Measurements from ENCODE around the gene KCNN3.

KCNN3 gene

GRCh38 chr1:154786804-154787570 lies 83.1 kb downstream of the KCNN3 start:
- DNase-seq: no peak

GRCh38 chr1:154784924-154785531 lies 85.1 kb downstream of the KCNN3 start:
- peak; percentile 82 for DNase-seq

GRCh38 chr1:154784416-154784815 lies 85.7 kb downstream of the KCNN3 start:
- DNase-seq: no peak

GRCh38 chr1:154783976-154784375 lies 86.1 kb downstream of the KCNN3 start:
- DNase-seq: no peak

GRCh38 chr1:154780541-154780940 lies 89.5 kb downstream of the KCNN3 start:
- no peak for DNase-seq

DNA sequence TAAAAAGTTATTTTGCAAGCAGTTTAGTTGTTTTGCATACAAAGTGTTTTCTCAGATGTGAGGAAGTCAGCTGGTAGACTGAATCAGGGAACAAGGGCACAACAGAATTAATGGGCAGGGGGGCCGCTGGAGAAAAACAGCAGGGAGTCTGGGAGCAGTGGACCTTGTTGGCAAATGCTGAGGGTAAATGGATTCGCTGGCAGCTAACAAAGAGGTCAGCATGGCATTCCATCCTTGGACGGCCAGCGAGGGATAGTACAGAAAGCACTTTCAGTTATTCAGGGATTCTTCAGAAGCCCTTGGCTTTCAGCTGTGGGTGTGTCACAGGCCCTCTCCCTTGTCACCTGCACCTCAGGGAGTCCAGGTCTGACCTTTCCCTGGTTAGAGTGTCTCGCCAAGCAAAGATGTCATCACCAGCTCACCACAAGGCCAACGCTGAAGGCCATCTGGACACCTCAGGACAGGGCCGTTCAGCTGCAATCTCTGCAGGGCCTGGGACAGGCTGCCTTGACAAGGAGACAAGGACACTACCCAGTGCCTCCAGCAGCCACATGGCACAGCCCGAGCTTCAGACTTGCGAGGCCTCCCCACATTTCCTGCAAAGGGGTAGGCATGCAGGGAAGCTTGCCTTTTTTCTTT lies 90.4 kb downstream of the KCNN3 start:
- DNase-seq: no peak

DNA sequence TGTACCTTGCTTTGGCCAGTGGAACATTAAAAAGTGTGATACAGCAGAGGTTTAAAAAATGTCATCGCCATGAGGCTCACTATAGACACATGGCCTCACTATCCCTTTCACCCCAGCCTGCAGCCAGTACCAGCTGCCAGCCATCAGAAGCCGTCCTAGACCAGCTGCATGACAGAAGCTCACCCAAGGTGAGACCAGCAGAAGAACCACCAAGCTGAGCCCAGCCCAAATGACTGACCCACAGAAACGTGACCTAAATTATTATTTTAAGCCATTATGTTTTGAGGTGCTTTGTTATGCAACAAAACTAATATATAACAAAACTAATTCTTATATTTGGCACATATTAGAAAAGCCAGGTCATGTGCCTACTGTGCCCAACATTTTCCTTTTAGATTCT lies 91.1 kb downstream of the KCNN3 start:
- DNase-seq: no peak

DNA sequence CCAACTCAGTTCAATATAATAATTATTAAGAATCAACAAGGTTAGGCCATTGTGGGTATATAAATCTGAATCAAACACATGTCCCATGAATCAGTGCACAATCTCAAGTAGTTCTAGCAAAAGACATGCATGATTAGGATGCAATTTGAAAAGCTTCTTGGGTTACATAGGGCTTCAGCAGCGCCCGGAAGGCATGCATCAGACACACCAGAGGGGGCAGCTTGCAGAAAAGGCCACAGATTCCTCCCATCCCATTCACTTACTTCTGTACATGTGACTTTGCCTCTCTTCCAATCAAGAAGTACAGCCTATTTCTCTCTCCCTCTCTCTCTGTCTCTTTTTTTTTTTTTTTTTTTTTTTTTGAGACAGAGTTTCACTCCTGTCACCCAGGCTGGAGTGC lies 91.8 kb downstream of the KCNN3 start:
- DNase-seq: no peak

GRCh38 chr1:154777781-154778180 lies 92.3 kb downstream of the KCNN3 start:
- no peak for DNase-seq

GRCh38 chr1:154777154-154777553 lies 92.9 kb downstream of the KCNN3 start:
- no peak for DNase-seq

GRCh38 chr1:154775621-154776605 lies 94.2 kb downstream of the KCNN3 start:
- DNase-seq: no peak

GRCh38 chr1:154774175-154774855 lies 95.8 kb downstream of the KCNN3 start:
- DNase-seq: no peak

DNA sequence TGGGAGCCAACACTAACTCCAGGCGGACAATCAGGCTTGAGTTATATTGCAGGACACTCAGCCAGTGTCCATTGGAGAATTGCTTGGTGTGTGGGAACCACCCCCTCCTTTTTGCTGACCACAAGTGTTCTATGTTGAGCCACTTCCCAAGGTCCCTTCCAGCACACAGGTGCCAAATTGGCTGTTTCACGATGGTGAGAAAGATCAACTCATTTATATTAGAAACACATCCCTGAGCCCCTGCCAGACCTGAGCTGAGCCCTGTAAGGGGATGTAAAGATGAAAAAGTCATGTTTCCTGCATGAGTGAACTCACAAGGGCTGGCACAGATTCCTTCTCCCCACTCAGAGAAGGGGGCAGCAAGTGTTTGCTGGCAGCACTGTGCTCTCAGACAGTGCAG lies 96.5 kb downstream of the KCNN3 start:
- no peak for DNase-seq

DNA sequence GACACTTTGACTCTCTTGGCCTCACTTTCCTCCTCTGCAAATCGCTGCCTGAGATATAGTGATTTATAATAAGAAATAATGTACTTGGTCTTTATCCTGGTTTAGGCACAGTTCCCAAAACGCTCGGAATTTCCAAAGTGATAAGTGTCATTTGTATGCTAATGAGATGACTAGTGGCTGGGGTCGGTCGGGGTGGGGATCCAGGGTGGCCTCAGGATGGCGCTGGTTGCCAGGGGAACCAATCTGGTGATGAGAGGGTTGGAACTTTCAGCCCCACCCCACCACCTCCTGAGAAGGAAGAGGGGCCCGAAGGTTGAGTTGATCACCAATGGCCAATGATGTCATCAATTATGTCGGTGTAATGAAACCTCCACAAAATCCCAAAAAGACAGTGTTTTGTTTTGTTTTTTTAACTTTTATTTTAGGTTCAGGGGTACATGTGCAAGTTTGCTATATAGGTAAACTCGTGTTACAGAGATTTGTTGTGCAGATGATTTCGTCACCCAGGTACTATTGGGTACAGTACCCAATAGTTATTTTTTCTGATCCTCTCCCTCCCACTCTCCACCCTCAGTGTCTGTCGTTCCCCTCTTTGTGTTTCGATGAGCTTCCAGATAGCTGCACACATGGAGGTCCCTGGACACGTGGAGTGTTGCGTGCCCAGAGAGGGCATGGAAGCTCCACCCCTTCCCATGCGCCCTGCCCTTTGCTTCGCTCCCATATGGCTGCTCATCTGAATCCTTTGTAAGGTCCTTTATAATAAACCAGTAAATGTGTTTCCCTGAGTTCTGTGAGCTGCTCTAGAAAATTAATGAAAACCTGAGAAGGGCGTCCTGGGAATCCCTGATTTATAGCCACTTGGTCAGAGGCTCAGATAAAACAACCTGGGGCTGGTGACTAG lies 97.2 kb downstream of the KCNN3 start:
- DNase-seq: no peak

- no peak for DNase-seq
These were observed 98.0 kb downstream of the KCNN3 start for GRCh38 chr1:154772056-154772455.

- no peak for DNase-seq
These were observed 99.0 kb downstream of the KCNN3 start for GRCh38 chr1:154770897-154771594.

- no peak for DNase-seq
These were observed 100.7 kb downstream of the KCNN3 start for GRCh38 chr1:154769193-154769895.

GRCh38 chr1:154768456-154769125 lies 101.5 kb downstream of the KCNN3 start:
- no peak for DNase-seq

All from activated CD4-positive, alpha-beta T cell treated with anti-CD3 and anti-CD28 coated beads, Interleukin-2, Interleukin-6, amounts not matched to agents 100 ng/mL and 50 ng/mL, durations not matched to agents 16 hours and 8 hours (primary cell).